ENCODE results near the gene GBA3. TPM values are rescaled to one million over a fixed set of nuclear protein-coding genes. Genes with fewer than 3 reads are reported as not detected.
A peak's percentile ranks its signal among the peaks of the same experiment; 100 is the strongest.

The GBA3 gene
- total RNA-seq, 1 experiment from 2014 or later = 0.09 TPM

- no peak for ATAC-seq
- no peak overlapping the region for H3K27ac Mint-ChIP-seq
- POLR2A ChIA-PET = no interaction called here
These were observed 52.5 kb downstream of the GBA3 start for GRCh38 chr4:22745234-22745633.

GRCh38 chr4:22754116-22754515 is 61.4 kb downstream of the GBA3 start:
- Mint-ChIP-seq H3K9me3 (no peaks in the 10 kb centered on the region), H3K27me3 (ENCODE audit: low read depth) (no peaks in the 10 kb centered on the region), H3K4me1 (no peaks in the 10 kb centered on the region), H3K36me3 (no peaks in the 10 kb centered on the region), H3K4me3 (no peak overlapping the region), H3K27ac (no peak overlapping the region)
- ChIA-PET CTCF (no interaction called here), POLR2A (no interaction called here)
- no peak for TF ChIP-seq SP1 (CRISPR knock-in tag; conservative IDR thresholded peaks at IDR 0.05)
- no peak for TF ChIP-seq ESRRA (CRISPR knock-in tag; IDR thresholded peaks at IDR 0.05; ENCODE audit: borderline replicate concordance)
- no peak for TF ChIP-seq MLX (CRISPR knock-in tag; IDR thresholded peaks at IDR 0.05)
- TF ChIP-seq ZSCAN18 (CRISPR knock-in tag; IDR thresholded peaks at IDR 0.05) = no peak
- TF ChIP-seq NR3C1 (CRISPR knock-in tag; conservative IDR thresholded peaks at IDR 0.05; ENCODE audit: low read depth) = no peak
- no peak for TF ChIP-seq MAX (CRISPR knock-in tag; IDR thresholded peaks at IDR 0.05)
- TF ChIP-seq CREB1 (CRISPR knock-in tag; IDR thresholded peaks at IDR 0.05) = no peak
- TF ChIP-seq RORB (CRISPR knock-in tag; IDR thresholded peaks at IDR 0.05) = no peak
- DNase-seq (ENCODE audit: low spot score) (no peak), ATAC-seq (no peak)

More at GRCh38 chr4:22745234-22745633, 52.5 kb downstream of the GBA3 start:
- Mint-ChIP-seq H3K36me3 (no peaks in the 10 kb centered on the region), H3K4me3 (no peak overlapping the region), H3K27me3 (ENCODE audit: low read depth) (no peaks in the 10 kb centered on the region; the same call in 1 of the 2 replicates), H3K4me1 (no peaks in the 10 kb centered on the region), H3K9me3 (peaks cover 8% of the 10 kb centered on the region)
- no peak for TF ChIP-seq IRF2 (CRISPR knock-in tag; IDR thresholded peaks at IDR 0.05; ENCODE audit: borderline replicate concordance, low read depth)
- TF ChIP-seq TEAD1 (CRISPR knock-in tag; IDR thresholded peaks at IDR 0.05) = no peak
- no peak for TF ChIP-seq CREM (CRISPR knock-in tag; IDR thresholded peaks at IDR 0.05)
- TF ChIP-seq MYBL2 (CRISPR knock-in tag; IDR thresholded peaks at IDR 0.05) = no peak
- no peak for TF ChIP-seq E2F5 (CRISPR knock-in tag; IDR thresholded peaks at IDR 0.05)
- TF ChIP-seq MXD4 (CRISPR knock-in tag; IDR thresholded peaks at IDR 0.05; ENCODE audit: borderline replicate concordance) = no peak
- no peak for TF ChIP-seq EMX1 (CRISPR knock-in tag; IDR thresholded peaks at IDR 0.05)
- TF ChIP-seq ZNF281 (CRISPR knock-in tag; IDR thresholded peaks at IDR 0.05) = no peak
- no peak for TF ChIP-seq SP1 (CRISPR knock-in tag; conservative IDR thresholded peaks at IDR 0.05)
- DNase-seq (ENCODE audit: low spot score) = no peak
- CTCF ChIA-PET = no interaction called here

- POLR2A ChIA-PET = no interaction called here
These were observed 69.8 kb downstream of the GBA3 start for GRCh38 chr4:22762548-22762947.

More at GRCh38 chr4:22762548-22762947, 69.8 kb downstream of the GBA3 start:
- Mint-ChIP-seq H3K27me3 (ENCODE audit: low read depth) (no peaks in the 10 kb centered on the region), H3K36me3 (no peaks in the 10 kb centered on the region), H3K4me1 (peaks cover 22% of the 10 kb centered on the region), H3K9me3 (no peaks in the 10 kb centered on the region), H3K27ac (no peak overlapping the region), H3K4me3 (no peak overlapping the region)
- ATAC-seq (peak; percentile 88), DNase-seq (ENCODE audit: low spot score) (no peak)
- CTCF ChIA-PET = no interaction called here
- no peak for TF ChIP-seq JUN (CRISPR knock-in tag; IDR thresholded peaks at IDR 0.05)
- TF ChIP-seq PRRX2 (CRISPR knock-in tag; IDR thresholded peaks at IDR 0.05) = no peak

Data from WTC11 (cell line).